Measurements from ENCODE around the gene CCDC54. TPM values are rescaled to one million over a fixed set of nuclear protein-coding genes. Genes with fewer than 3 reads are reported as not detected.

Gene CCDC54
- total RNA-seq, 1 experiment from 2014 or later: not detected

DNA sequence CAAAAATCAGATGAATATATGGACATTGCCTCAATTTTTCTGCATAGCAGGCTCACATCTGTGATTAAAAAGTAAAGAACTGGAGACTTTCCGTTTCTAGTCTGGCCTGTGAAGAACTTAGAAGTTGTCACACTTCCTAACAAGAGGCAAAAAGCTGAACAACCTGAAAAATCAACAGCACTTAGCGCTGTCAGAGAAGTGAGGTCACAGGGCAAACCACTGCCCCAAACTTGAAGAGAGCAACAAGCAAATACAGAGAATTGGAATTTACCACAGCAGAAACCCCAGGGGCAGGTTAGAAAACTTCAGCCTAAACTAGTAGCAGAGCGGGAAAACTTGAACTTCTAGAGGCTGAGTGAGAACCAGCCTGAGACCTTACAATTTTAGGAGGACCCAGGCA, 38.9 kb downstream of the CCDC54 start:
- Histone ChIP-seq H3K23me2 (ENCODE audit: insufficient read length, low read depth, low read length, poor library complexity, severe bottlenecking) (no peaks in the 10 kb centered on the region), H2BK120ac (ENCODE audit: low read depth, low read length, poor library complexity, severe bottlenecking) (no peak overlapping the region), H2AK5ac (ENCODE audit: insufficient read length, low read length) (no peak overlapping the region), H3K23ac (ENCODE audit: insufficient read length, low read depth, low read length) (no peak overlapping the region), H3K56ac (ENCODE audit: insufficient read length, low read depth, low read length) (no peak overlapping the region), H3K79me1 (ENCODE audit: insufficient read depth, low read depth, low read length, poor library complexity, severe bottlenecking) (no peaks in the 10 kb centered on the region), H3K4ac (ENCODE audit: low read depth, low read length) (no peak overlapping the region), H3K14ac (ENCODE audit: insufficient read depth, low read length) (no peak overlapping the region), H3K4me2 (ENCODE audit: insufficient read depth, insufficient read length, low read length) (no peak overlapping the region), H3K27me3 (ENCODE audit: insufficient read depth, low read length) (no peaks in the 10 kb centered on the region), H3K79me2 (ENCODE audit: insufficient read depth, low read length) (no peaks in the 10 kb centered on the region), H2BK20ac (ENCODE audit: low read depth, low read length, poor library complexity, severe bottlenecking) (no peak overlapping the region), H2AFZ (ENCODE audit: low read length) (no peak overlapping the region), H2BK12ac (ENCODE audit: insufficient read length, low read depth, low read length) (no peak overlapping the region), H3K9me3 (ENCODE audit: control insufficient read depth, low read depth, low read length) (no peaks in the 10 kb centered on the region), H4K5ac (ENCODE audit: insufficient read length, low read depth, low read length) (no peak overlapping the region), H4K8ac (replicated peaks; ENCODE audit: insufficient read length, low read depth, low read length) (no peak overlapping the region), H3K27ac (ENCODE audit: insufficient read length, low read depth, low read length) (no peak overlapping the region), H2BK5ac (ENCODE audit: insufficient read length, low read length) (no peak overlapping the region), H3T11ph (ENCODE audit: low read length) (no peak overlapping the region), H3K18ac (ENCODE audit: insufficient read length, low read depth, low read length) (no peak overlapping the region), H3K4me1 (ENCODE audit: insufficient read depth, low read length) (no peaks in the 10 kb centered on the region), H4K20me1 (ENCODE audit: control insufficient read depth, insufficient read depth, insufficient read length) (no peaks in the 10 kb centered on the region), H2BK15ac (ENCODE audit: low read depth, low read length) (no peak overlapping the region), H4K91ac (ENCODE audit: insufficient read length, low read depth, low read length) (no peak overlapping the region), H3K9ac (ENCODE audit: extremely low read depth, insufficient read length, low read length) (no peak overlapping the region)
- H3K4me3 Mint-ChIP-seq: no peak overlapping the region
- TF ChIP-seq, protein P1, sequence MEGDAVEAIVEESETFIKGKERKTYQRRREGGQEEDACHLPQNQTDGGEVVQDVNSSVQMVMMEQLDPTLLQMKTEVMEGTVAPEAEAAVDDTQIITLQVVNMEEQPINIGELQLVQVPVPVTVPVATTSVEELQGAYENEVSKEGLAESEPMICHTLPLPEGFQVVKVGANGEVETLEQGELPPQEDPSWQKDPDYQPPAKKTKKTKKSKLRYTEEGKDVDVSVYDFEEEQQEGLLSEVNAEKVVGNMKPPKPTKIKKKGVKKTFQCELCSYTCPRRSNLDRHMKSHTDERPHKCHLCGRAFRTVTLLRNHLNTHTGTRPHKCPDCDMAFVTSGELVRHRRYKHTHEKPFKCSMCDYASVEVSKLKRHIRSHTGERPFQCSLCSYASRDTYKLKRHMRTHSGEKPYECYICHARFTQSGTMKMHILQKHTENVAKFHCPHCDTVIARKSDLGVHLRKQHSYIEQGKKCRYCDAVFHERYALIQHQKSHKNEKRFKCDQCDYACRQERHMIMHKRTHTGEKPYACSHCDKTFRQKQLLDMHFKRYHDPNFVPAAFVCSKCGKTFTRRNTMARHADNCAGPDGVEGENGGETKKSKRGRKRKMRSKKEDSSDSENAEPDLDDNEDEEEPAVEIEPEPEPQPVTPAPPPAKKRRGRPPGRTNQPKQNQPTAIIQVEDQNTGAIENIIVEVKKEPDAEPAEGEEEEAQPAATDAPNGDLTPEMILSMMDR (conservative IDR thresholded peaks at IDR 0.05): no peak
- H3K27ac Mint-ChIP-seq: no peak overlapping the region
- H3K36me3 Mint-ChIP-seq (ENCODE audit: insufficient read depth in 1 of 3, low read depth in 3 of 3): no peaks in the 10 kb centered on the region
- no peak for DNase-seq
- H3K27me3 Mint-ChIP-seq (ENCODE audit: low read depth): no peaks in the 10 kb centered on the region
- H3K4me1 Mint-ChIP-seq: peaks cover 2% of the 10 kb centered on the region in 2 experiments
- no peaks in the 10 kb centered on the region for H3K9me3 Mint-ChIP-seq
- no CpG with 5 or more reads among the region's 3 CpGs for WGBS (ENCODE audit: extremely low coverage, insufficient read length, low lambda C conversion rate)

Data from H9 (cell line).